AG09309 (cell line): ENCODE results near the gene SESN1.

ENCODE experiments used
- DNase-seq: peaks from one replicate; pipeline ENCODE4 v3.0.0-alpha.2; 2010; ENCODE audit warnings: low read depth
- H3K4me3 ChIP-seq: 2 replicates; pipeline ENCODE4 v1.5.1; 2011; ENCODE audit warnings: mild to moderate bottlenecking, low read depth, low read length, moderate library complexity; ENCODE audit not compliant: control insufficient read depth
- CTCF ChIP-seq: IDR thresholded peaks from 2 replicates; pipeline ENCODE4 v1.5.1; 2011; ENCODE audit warnings: mild to moderate bottlenecking, low read depth, low read length, inconsistent platforms; ENCODE audit not compliant: insufficient read depth, control insufficient read depth; ENCODE audit errors: missing control alignments

SESN1 gene

GRCh38 chr6:109013656-109014305, 80.9 kb downstream of the SESN1 start:
- TF ChIP-seq CTCF: no peak
- DNase-seq: no peak
- H3K4me3 ChIP-seq: no peak overlapping the region

GRCh38 chr6:109010705-109011102, 83.9 kb downstream of the SESN1 start:
- no peak for TF ChIP-seq CTCF
- no peak overlapping the region for H3K4me3 ChIP-seq
- DNase-seq: no peak

- no peak for TF ChIP-seq CTCF
- peak overlapping the region; percentile 90 for H3K4me3 ChIP-seq
- no peak for DNase-seq
Observed at GRCh38 chr6:109009962-109010704, 84.5 kb downstream of the SESN1 start.

GRCh38 chr6:109009236-109009961, 85.2 kb downstream of the SESN1 start:
- DNase-seq: peak; percentile 25
- TF ChIP-seq CTCF: no peak
- H3K4me3 ChIP-seq: peak overlapping the region; percentile 100

- peak overlapping the region; percentile 100 for H3K4me3 ChIP-seq
- no peak for TF ChIP-seq CTCF
- no peak for DNase-seq
Observed at GRCh38 chr6:109008537-109009235, 86.0 kb downstream of the SESN1 start.

GRCh38 chr6:109008054-109008453, 86.6 kb downstream of the SESN1 start:
- no peak for TF ChIP-seq CTCF
- DNase-seq: no peak
- H3K4me3 ChIP-seq: no peak overlapping the region
